ENCODE data around the gene ADM5. TPM values are rescaled to one million over a fixed set of nuclear protein-coding genes. Genes with fewer than 3 reads are reported as not detected.

ADM5 gene
- total RNA-seq, 1 experiment from 2014 or later: 4.7 TPM

DNA sequence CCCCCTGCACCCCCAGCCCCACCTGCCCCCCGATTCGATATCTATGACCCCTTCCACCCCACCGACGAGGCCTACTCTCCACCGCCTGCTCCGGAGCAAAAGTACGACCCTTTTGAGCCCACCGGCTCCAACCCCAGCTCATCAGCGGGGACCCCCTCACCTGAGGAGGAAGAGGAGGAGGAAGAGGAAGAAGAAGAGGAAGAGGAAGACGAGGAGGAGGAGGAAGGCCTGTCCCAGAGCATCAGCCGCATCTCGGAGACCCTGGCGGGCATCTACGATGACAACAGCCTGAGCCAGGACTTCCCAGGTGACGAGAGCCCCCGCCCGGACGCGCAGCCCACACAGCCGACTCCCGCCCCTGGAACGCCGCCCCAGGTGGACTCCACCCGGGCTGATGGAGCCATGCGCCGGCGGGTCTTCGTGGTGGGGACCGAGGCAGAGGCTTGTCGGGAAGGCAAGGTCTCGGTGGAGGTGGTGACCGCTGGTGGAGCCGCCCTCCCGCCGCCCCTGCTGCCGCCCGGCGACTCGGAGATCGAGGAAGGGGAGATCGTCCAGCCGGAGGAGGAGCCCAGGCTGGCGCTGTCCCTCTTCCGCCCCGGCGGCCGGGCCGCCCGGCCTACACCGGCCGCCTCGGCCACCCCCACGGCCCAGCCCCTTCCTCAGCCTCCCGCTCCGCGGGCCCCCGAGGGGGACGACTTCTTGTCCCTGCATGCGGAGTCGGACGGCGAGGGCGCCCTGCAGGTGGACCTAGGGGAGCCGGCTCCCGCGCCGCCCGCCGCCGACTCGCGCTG lies 38.2 kb upstream of the ADM5 start:
- Histone ChIP-seq H3K4me3 (ENCODE audit: low read depth in 2 of 2, low read length in 2 of 2) (no peak overlapping the region), H3K9me3 (ENCODE audit: control insufficient read depth, insufficient read depth, low read depth, low read length) (no peaks in the 10 kb centered on the region), H3K27me3 (ENCODE audit: control insufficient read depth, insufficient read depth, low read length) (no peaks in the 10 kb centered on the region), H3K27ac (ENCODE audit: low read length) (no peak overlapping the region), H3K4me1 (ENCODE audit: control insufficient read depth, insufficient read depth, low read length) (no peaks in the 10 kb centered on the region), H3K36me3 (ENCODE audit: control insufficient read depth, insufficient read depth, low read length) (no peaks in the 10 kb centered on the region)
- ATAC-seq (no peak), DNase-seq (ENCODE audit: low read depth, low spot score) (no peak)
- CTCF ChIA-PET: no interaction called here
- intact Hi-C loops (cut with micrococcal nuclease; ENCODE audit: unreplicated experiment) (no loop called here), in situ Hi-C loops (cut with HindIII; ENCODE audit: low pct_unique_long_range_greater_than_20kb, low sequenced_read_pairs) (no loop called here)
- BruUV-seq (replicated peaks): no TSS peak
- TF ChIP-seq SIN3A (IDR thresholded peaks at IDR 0.05; ENCODE audit: borderline replicate concordance, insufficient read depth, low read depth, low read length) (no peak), TCF7L2 (IDR thresholded peaks at IDR 0.05; ENCODE audit: low read depth, low read length) (no peak), POLR2AphosphoS5 (IDR thresholded peaks at IDR 0.05; ENCODE audit: low read depth, low read length) (no peak)
- TF ChIP-seq, protein P1, sequence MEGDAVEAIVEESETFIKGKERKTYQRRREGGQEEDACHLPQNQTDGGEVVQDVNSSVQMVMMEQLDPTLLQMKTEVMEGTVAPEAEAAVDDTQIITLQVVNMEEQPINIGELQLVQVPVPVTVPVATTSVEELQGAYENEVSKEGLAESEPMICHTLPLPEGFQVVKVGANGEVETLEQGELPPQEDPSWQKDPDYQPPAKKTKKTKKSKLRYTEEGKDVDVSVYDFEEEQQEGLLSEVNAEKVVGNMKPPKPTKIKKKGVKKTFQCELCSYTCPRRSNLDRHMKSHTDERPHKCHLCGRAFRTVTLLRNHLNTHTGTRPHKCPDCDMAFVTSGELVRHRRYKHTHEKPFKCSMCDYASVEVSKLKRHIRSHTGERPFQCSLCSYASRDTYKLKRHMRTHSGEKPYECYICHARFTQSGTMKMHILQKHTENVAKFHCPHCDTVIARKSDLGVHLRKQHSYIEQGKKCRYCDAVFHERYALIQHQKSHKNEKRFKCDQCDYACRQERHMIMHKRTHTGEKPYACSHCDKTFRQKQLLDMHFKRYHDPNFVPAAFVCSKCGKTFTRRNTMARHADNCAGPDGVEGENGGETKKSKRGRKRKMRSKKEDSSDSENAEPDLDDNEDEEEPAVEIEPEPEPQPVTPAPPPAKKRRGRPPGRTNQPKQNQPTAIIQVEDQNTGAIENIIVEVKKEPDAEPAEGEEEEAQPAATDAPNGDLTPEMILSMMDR (IDR thresholded peaks at IDR 0.05): no peak
- TF ChIP-seq, protein P2, sequence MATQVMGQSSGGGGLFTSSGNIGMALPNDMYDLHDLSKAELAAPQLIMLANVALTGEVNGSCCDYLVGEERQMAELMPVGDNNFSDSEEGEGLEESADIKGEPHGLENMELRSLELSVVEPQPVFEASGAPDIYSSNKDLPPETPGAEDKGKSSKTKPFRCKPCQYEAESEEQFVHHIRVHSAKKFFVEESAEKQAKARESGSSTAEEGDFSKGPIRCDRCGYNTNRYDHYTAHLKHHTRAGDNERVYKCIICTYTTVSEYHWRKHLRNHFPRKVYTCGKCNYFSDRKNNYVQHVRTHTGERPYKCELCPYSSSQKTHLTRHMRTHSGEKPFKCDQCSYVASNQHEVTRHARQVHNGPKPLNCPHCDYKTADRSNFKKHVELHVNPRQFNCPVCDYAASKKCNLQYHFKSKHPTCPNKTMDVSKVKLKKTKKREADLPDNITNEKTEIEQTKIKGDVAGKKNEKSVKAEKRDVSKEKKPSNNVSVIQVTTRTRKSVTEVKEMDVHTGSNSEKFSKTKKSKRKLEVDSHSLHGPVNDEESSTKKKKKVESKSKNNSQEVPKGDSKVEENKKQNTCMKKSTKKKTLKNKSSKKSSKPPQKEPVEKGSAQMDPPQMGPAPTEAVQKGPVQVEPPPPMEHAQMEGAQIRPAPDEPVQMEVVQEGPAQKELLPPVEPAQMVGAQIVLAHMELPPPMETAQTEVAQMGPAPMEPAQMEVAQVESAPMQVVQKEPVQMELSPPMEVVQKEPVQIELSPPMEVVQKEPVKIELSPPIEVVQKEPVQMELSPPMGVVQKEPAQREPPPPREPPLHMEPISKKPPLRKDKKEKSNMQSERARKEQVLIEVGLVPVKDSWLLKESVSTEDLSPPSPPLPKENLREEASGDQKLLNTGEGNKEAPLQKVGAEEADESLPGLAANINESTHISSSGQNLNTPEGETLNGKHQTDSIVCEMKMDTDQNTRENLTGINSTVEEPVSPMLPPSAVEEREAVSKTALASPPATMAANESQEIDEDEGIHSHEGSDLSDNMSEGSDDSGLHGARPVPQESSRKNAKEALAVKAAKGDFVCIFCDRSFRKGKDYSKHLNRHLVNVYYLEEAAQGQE (IDR thresholded peaks at IDR 0.05; ENCODE audit: insufficient read depth in 1 of 2, low read depth in 2 of 2, low read length in 1 of 2): no peak
- POLR2A ChIA-PET: no interaction called here

DNA sequence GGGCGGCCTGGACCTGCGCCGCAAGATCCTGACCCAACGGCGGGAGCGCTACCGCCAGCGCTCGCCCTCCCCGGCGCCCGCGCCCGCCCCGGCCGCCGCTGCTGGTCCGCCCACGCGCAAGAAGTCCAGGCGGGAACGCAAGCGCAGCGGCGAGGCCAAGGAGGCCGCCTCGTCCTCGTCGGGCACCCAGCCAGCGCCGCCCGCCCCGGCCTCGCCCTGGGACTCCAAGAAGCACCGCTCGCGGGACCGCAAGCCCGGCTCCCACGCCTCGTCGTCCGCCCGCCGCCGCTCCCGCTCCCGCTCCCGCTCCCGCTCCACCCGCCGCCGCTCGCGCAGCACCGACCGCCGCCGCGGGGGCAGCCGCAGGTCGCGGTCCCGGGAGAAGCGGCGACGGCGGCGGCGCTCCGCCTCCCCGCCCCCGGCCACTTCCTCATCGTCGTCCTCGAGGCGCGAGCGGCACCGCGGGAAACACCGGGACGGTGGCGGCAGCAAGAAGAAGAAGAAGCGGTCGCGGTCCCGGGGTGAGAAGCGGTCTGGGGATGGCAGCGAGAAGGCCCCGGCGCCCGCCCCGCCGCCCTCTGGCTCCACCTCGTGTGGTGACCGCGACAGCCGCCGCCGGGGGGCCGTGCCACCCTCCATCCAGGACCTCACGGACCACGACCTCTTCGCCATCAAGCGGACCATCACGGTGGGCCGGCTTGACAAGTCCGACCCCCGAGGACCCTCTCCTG lies 37.4 kb upstream of the ADM5 start:
- ATAC-seq (no peak), DNase-seq (ENCODE audit: low read depth, low spot score) (no peak)
- ChIA-PET POLR2A (no interaction called here), CTCF (no interaction called here)
- BruUV-seq (replicated peaks): no TSS peak
- TF ChIP-seq SIN3A (IDR thresholded peaks at IDR 0.05; ENCODE audit: borderline replicate concordance, insufficient read depth, low read depth, low read length): no peak
- TF ChIP-seq, protein P2 (IDR thresholded peaks at IDR 0.05; ENCODE audit: insufficient read depth in 1 of 2, low read depth in 2 of 2, low read length in 1 of 2): no peak
- TF ChIP-seq TCF7L2 (IDR thresholded peaks at IDR 0.05; ENCODE audit: low read depth, low read length): no peak
- TF ChIP-seq, protein P1 (IDR thresholded peaks at IDR 0.05): no peak
- TF ChIP-seq POLR2AphosphoS5 (IDR thresholded peaks at IDR 0.05; ENCODE audit: low read depth, low read length): no peak
- Histone ChIP-seq H3K9me3 (ENCODE audit: control insufficient read depth, insufficient read depth, low read depth, low read length) (no peaks in the 10 kb centered on the region), H3K27me3 (ENCODE audit: control insufficient read depth, insufficient read depth, low read length) (no peaks in the 10 kb centered on the region), H3K4me3 (ENCODE audit: low read depth in 2 of 2, low read length in 2 of 2) (no peak overlapping the region), H3K27ac (ENCODE audit: low read length) (no peak overlapping the region), H3K4me1 (ENCODE audit: control insufficient read depth, insufficient read depth, low read length) (no peaks in the 10 kb centered on the region), H3K36me3 (ENCODE audit: control insufficient read depth, insufficient read depth, low read length) (no peaks in the 10 kb centered on the region)
- intact Hi-C loops (cut with micrococcal nuclease; ENCODE audit: unreplicated experiment) (no loop called here), in situ Hi-C loops (cut with HindIII; ENCODE audit: low pct_unique_long_range_greater_than_20kb, low sequenced_read_pairs) (no loop called here)

Measured in Panc1 (cell line).